Activated CD4-positive, CD25-positive, alpha-beta regulatory T cell treated with anti-CD3 and anti-CD28 coated beads, Interleukin-2, amount 50 U/mL, for 72 hours (primary cell): ENCODE data around the gene LSM5.
"Not testable (repeated sequence)": the region's sequence is repeated elsewhere in the genome, so short reads cannot be mapped to it uniquely, and the experiment has no call there.

Experiments
- DNase-seq: peaks from one replicate; pipeline ENCODE4 v3.0.0; 2021

LSM5 gene

DNA sequence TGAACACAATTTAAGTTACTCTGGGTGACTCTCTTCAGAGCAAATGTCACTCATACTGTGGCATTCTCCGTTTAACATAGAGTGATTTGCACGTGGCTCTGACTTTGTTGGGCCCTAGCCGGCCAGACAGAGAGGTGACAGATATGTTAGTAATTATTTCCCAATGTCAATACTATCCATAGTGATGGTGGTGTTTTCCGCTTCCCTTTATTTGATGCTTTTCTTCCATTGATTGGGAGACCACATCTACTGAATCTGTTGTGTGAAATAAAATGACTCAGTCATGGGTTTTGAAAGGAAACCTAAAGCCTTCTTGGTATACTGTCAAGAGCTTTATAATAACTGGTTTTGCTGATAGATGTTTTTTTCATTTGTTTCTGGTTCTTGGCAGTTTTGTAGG lies 12.5 kb upstream of the LSM5 start:
- no peak for DNase-seq

GRCh38 chr7:32501522-32501921 lies 11.3 kb upstream of the LSM5 start:
- no peak for DNase-seq

DNA sequence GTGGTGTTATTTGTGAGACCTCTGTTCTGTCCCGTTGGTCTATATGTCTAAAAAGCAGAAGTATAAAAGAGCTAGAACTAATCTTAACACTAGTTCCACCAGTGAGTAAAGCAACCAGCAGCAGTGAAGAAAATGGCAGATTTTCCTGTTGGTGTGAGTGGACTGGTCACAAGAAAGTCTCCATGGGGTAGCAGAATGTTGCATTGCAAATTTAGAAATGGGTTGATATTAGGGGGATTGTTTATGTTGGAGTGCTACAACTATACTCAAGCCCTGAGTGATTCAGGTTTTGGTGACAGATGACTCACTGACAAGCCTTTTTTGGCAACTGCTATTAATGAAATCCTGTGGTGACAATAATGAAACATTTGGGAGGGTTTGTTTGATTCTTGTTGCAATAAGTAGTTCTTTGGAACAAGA lies 10.8 kb upstream of the LSM5 start:
- no peak for DNase-seq

DNA sequence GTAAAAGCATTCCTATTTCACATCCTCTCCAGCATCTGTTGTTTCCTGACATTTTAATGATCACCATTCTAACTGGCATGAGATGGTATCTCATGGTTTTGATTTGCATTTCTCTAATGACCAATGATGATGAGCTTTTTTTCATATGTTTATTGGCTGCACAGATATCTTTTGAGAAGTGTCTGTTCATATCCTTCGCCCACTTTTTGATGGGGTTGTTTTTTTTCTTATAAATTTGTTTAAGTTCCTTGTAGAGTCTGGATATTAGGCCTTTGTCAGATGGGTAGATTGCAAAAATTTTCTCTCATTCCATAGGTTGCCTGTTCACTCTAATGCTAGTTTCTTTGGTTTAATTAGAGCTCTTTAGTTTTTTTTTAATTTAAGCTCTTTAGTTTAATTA lies 10.0 kb upstream of the LSM5 start:
- not testable (repeated sequence) for DNase-seq

DNA sequence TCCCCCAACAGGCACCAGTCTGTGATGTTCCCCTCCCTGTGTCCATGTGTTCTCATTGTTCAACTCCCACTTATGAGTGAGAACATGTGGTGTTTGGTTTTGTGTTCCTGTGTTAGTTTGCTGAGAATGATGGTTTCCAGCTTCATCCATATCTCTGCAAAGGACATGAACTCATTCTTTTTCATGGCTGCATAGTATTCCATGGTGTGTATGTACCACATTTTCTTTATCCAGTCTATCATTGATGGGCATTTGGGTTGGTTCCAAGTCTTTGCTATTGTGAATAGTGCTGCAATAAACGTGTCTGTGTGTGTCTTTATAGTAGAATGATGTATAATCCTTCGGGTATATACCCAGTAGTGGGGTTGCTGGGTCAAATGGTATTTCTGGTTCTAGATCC lies 9.6 kb upstream of the LSM5 start:
- DNase-seq = not testable (repeated sequence)

GRCh38 chr7:32496052-32496813 lies 6.1 kb upstream of the LSM5 start:
- DNase-seq = no peak

DNA sequence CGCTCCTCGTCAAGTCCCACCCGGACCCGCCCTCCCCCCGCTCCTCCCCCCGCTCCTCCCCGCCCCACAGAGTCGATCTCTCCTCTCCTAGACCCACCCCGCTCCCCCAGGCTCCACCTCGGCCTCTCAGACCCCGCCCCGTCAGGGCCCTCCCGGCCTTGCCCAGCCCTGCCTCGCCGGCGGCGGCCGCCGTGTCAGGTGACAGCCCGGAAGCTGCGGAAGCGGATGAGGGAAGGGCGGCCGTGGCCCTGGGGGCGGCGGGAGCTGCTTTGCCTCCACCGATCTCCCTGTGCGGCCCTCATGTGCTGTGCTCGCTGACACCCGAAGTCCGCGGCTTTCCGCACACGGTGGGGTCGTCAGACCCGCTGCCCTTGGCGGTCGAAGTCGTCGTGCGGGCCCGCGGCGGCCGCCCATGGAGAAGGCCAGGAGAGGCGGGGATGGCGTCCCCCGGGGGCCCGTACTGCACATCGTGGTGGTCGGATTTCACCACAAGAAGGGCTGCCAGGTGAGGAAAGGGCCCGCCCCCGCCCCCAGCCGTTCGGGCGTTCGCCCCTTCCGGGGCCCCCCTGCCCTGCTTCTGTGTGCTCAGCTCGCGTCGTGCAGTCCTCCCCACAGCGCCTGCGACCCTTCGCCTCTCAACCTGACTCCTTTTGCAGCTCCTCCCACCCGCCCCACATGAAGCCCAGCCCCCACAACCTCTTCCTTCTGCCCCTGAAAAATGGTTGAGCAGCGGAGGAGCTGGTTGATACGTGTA lies 5.3 kb upstream of the LSM5 start, which contains the start of gene AVL9:
TSS of gene AVL9 (plus strand) at position 192 of the 754 bp plus-strand sequence. CDS start at position 413, 221 bp downstream.
- DNase-seq = peak; percentile 98

GRCh38 chr7:32494946-32495297 lies 4.7 kb upstream of the LSM5 start:
- DNase-seq = no peak

DNA sequence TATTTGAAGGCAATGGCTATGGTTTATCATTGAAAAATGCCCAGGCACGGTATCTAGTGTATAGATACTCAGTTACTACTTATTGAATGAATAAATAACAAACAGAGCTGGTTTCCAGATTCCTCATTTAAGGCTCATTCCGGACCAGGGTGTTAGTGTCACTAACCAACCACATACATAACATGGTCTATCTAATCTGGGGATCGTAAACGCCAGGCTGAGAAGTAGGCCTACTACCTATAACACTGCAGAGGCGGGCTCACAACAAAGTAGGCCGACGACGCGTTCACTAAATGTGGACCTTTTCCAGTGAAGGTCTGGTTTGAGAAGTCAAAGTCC lies 423 bp downstream of the LSM5 start:
- no peak for DNase-seq

- DNase-seq = no peak
Observed at GRCh38 chr7:32481921-32482320, 8.3 kb downstream of the LSM5 start.

DNA sequence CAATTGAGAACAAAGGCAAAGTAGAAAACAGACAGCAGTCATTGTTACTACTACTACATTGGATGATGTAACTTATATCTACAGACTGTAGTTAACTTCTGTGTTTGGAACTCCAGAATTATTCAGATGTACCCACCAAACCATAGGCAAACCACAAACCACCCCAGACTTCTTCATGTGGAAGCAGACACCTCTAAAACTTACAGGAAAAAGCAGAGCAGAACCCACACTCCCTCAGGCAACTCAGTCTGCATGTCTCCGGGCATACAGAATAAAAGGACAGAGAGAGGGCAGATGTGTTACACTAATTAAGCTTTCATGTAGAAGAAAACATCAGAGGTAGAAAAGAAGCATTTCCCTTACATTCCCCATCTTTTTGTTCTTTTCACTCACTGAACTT lies 9.0 kb downstream of the LSM5 start:
- no peak for DNase-seq

DNA sequence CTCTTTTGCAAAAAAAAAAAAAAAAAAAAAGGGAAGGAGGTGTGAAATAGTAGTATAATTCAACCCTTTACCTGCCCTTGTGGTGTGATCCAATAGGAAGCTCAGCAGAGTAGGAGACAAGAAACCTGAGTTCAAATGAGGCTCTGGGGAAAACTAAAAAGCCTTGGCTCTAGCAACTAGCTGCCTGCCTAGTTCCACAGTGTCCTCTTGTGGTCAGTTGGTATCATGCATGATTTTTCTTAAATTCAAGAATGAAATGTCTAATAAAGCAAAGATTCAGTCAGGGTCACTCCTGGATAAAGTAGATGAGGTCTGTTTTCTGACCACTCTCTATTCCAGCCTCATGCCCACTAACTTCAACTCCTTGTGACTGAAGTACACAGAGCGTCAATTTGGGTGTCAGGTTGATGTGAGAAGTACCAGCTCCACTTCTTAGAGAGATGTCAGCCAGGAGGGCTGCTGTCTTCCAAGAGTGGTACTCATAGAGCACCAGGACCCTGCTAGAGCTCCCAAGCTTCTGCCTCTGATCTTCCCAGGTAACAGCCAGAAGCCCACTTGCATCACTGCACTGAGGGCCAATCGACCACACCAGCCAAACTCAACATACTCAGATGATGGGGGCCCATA lies 10.5 kb downstream of the LSM5 start:
- no peak for DNase-seq

GRCh38 chr7:32477649-32477980 lies 12.6 kb downstream of the LSM5 start:
- no peak for DNase-seq

- no peak for DNase-seq
Observed at GRCh38 chr7:32476816-32477648, 13.1 kb downstream of the LSM5 start.

GRCh38 chr7:32474008-32474407 lies 16.2 kb downstream of the LSM5 start:
- DNase-seq = no peak

DNA sequence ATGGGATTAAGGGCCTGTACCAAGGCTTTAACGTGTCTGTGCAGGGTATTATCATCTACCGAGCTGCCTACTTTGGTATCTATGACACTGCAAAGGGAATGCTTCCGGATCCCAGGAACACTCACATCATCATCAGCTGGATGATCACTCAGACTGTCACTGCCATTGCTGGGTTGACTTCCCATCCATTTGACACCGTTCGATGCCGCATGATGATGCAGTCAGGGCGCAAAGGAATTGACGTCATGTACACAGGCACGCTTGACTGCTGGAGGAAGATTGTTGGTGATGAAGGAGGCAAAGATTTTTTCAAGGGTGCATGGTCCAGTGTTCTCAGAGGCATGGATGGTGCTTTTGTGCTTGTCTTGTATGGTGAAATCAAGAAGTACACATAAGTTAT lies 18.2 kb downstream of the LSM5 start:
- no peak for DNase-seq

- no peak for DNase-seq
Observed at GRCh38 chr7:32470871-32471270, 19.3 kb downstream of the LSM5 start.

DNA sequence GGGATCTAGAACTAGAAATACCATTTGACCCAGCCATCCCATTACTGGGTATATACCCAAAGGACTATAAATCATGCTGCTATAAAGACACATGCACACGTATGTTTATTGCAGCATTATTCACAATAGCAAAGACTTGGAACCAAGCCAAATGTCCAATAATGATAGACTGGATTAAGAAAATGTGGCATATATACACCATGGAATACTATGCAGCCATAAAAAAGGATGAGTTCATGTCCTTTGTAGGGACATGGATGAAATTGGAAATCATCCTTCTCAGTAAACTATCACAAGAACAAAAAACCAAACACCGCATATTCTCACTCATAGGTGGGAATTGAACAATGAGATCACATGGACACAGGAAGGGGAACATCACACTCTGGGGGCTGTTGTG lies 20.2 kb downstream of the LSM5 start:
- not testable (repeated sequence) for DNase-seq

- DNase-seq = not testable (repeated sequence)
Observed at GRCh38 chr7:32464641-32465416, 25.4 kb downstream of the LSM5 start.

- DNase-seq = no peak
Observed at GRCh38 chr7:32462977-32463376, 27.2 kb downstream of the LSM5 start.

GRCh38 chr7:32462451-32462850 lies 27.7 kb downstream of the LSM5 start:
- no peak for DNase-seq

DNA sequence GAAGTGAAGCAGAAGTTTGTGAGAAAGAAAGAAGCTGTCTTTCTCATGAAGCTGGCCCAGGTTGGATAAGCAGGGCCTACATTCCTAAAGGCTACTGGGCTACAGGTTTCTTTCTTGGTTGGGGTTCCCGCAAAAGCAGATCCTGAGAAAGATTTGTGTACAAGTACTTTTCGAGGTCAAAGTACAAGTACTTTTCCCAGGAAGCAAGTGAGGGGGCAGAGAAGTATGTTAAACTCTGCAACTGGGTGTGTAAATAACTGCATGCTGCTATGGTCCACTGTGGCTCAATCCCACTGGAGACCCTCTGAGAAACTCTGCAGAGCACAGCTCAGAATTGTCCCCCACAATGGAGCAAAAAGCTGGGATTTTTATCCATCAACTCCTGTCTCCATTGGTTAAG lies 28.7 kb downstream of the LSM5 start:
- no peak for DNase-seq

GRCh38 chr7:32459788-32460187 lies 30.4 kb downstream of the LSM5 start:
- no peak for DNase-seq
